ENCODE measurements around the gene SLCO2B1. TPM values are rescaled to one million over a fixed set of nuclear protein-coding genes. Genes with fewer than 3 reads are reported as not detected.

SLCO2B1 gene
- total RNA-seq, 1 donor = not detected

- no peak for DNase-seq (ENCODE audit: low read depth)
- no peak overlapping the region for H3K4me3 ChIP-seq (ENCODE audit: low read depth, low read length)
- TF ChIP-seq CTCF (IDR thresholded peaks at IDR 0.05; ENCODE audit: insufficient read depth, low read depth, low read length) = no peak
Observed at GRCh38 chr11:75155570-75156422, 4.9 kb downstream of the SLCO2B1 start.

- no peak for TF ChIP-seq CTCF (IDR thresholded peaks at IDR 0.05; ENCODE audit: insufficient read depth, low read depth, low read length)
- no peak overlapping the region for H3K4me3 ChIP-seq (ENCODE audit: low read depth, low read length)
- DNase-seq (ENCODE audit: low read depth) = no peak
Observed at GRCh38 chr11:75158241-75158640, 7.3 kb downstream of the SLCO2B1 start.

- H3K4me3 ChIP-seq (ENCODE audit: low read depth, low read length) = no peak overlapping the region
- no peak for DNase-seq (ENCODE audit: low read depth)
- no peak for TF ChIP-seq CTCF (IDR thresholded peaks at IDR 0.05; ENCODE audit: insufficient read depth, low read depth, low read length)
Observed at GRCh38 chr11:75158696-75159150, 7.8 kb downstream of the SLCO2B1 start.

- no peak overlapping the region for H3K4me3 ChIP-seq (ENCODE audit: low read depth, low read length)
- DNase-seq (ENCODE audit: low read depth) = no peak
- TF ChIP-seq CTCF (IDR thresholded peaks at IDR 0.05; ENCODE audit: insufficient read depth, low read depth, low read length) = no peak
Observed at GRCh38 chr11:75159151-75159953, 8.4 kb downstream of the SLCO2B1 start.

- no peak for DNase-seq (ENCODE audit: low read depth)
- no peak for TF ChIP-seq CTCF (IDR thresholded peaks at IDR 0.05; ENCODE audit: insufficient read depth, low read depth, low read length)
- no peak overlapping the region for H3K4me3 ChIP-seq (ENCODE audit: low read depth, low read length)
Observed at GRCh38 chr11:75160220-75160757, 9.4 kb downstream of the SLCO2B1 start.

GRCh38 chr11:75160880-75161279 lies 10.0 kb downstream of the SLCO2B1 start:
- no peak for DNase-seq (ENCODE audit: low read depth)

More at GRCh38 chr11:75160880-75161279, 10.0 kb downstream of the SLCO2B1 start:
- TF ChIP-seq CTCF (IDR thresholded peaks at IDR 0.05; ENCODE audit: insufficient read depth, low read depth, low read length) = no peak
- no peak overlapping the region for H3K4me3 ChIP-seq (ENCODE audit: low read depth, low read length)

Data from fibroblast of villous mesenchyme (primary cell).